GM08714 (cell line): Measurements from ENCODE around the gene LUC7L3.
"Not testable (repeated sequence)": the region's sequence is repeated elsewhere in the genome, so short reads cannot be mapped to it uniquely, and the experiment has no call there.

Experiments
- H3K4me3 ChIP-seq: fragments of 200-500 bp; sonication (Bioruptor generic); 2 replicates; pipeline ENCODE4 v1.5.1; 2014; ENCODE audit warnings: mild to moderate bottlenecking, low read length, inconsistent platforms
- ZNF274 ChIP-seq: IDR thresholded peaks from 2 replicates; pipeline ENCODE4 v1.6.1; 2012; ENCODE audit warnings: mild to moderate bottlenecking, low read depth, low read length

The LUC7L3 gene

GRCh38 chr17:50719144-50719923 lies at the start of gene LUC7L3:
Gene LUC7L3 (plus strand): TSS chr17:50719603. CDS start chr17:50719733, 130 bp downstream.
- TF ChIP-seq ZNF274 = no peak

GRCh38 chr17:50672071-50672470 lies 47.3 kb upstream of the LUC7L3 start:
- no peak for TF ChIP-seq ZNF274
- H3K4me3 ChIP-seq = no peak overlapping the region

More at GRCh38 chr17:50719144-50719923, at the start of gene LUC7L3:
- peak within 1 kb of the TSS; percentile 100 for H3K4me3 ChIP-seq

- no peak overlapping the region for H3K4me3 ChIP-seq
- no peak for TF ChIP-seq ZNF274
Observed at GRCh38 chr17:50672831-50673551, 46.4 kb upstream of the LUC7L3 start.

GRCh38 chr17:50675190-50675589 lies 44.2 kb upstream of the LUC7L3 start:
- TF ChIP-seq ZNF274 = no peak
- no peak overlapping the region for H3K4me3 ChIP-seq

- H3K4me3 ChIP-seq = no peak overlapping the region
- TF ChIP-seq ZNF274 = no peak
Observed at GRCh38 chr17:50675627-50676026, 43.8 kb upstream of the LUC7L3 start.

GRCh38 chr17:50676065-50676975 lies 43.1 kb upstream of the LUC7L3 start:
- H3K4me3 ChIP-seq = no peak overlapping the region
- no peak for TF ChIP-seq ZNF274

GRCh38 chr17:50677851-50678375 lies 41.5 kb upstream of the LUC7L3 start:
- TF ChIP-seq ZNF274 = no peak
- no peak overlapping the region for H3K4me3 ChIP-seq

- TF ChIP-seq ZNF274 = no peak
- H3K4me3 ChIP-seq = no peak overlapping the region
Observed at GRCh38 chr17:50679008-50679544, 40.3 kb upstream of the LUC7L3 start.

- TF ChIP-seq ZNF274 = no peak
- no peak overlapping the region for H3K4me3 ChIP-seq
Observed at GRCh38 chr17:50680126-50680525, 39.3 kb upstream of the LUC7L3 start.

- H3K4me3 ChIP-seq = not testable (repeated sequence)
Observed at GRCh38 chr17:50680543-50681262, 38.7 kb upstream of the LUC7L3 start.

- H3K4me3 ChIP-seq = no peak overlapping the region
- no peak for TF ChIP-seq ZNF274
Observed at GRCh38 chr17:50681263-50682200, 37.9 kb upstream of the LUC7L3 start.

GRCh38 chr17:50682441-50682840 lies 37.0 kb upstream of the LUC7L3 start:
- TF ChIP-seq ZNF274 = no peak
- H3K4me3 ChIP-seq = no peak overlapping the region
